H9 (cell line): ENCODE data around the gene NPC1L1. TPM values are rescaled to one million over a fixed set of nuclear protein-coding genes. Genes with fewer than 3 reads are reported as not detected.

Experiments
- DNase-seq: peaks from one replicate; pipeline ENCODE4 v3.0.0-alpha.2; 2017
- H2AFZ ChIP-seq: one replicate; pipeline ENCODE4 v1.6.1; 2013; ENCODE audit warnings: mild to moderate bottlenecking, low read length, control low read depth, moderate library complexity
- H2AK5ac ChIP-seq: 2 replicates; pipeline ENCODE4 v1.6.1; 2013; ENCODE audit warnings: low read length, control low read depth, mixed read lengths; ENCODE audit not compliant: insufficient read length
- H2BK120ac ChIP-seq: one replicate; pipeline ENCODE4 v1.6.1; 2013; ENCODE audit warnings: low read depth, mild to moderate bottlenecking, low read length, control low read depth, inconsistent platforms; ENCODE audit not compliant: poor library complexity, severe bottlenecking
- H2BK12ac ChIP-seq: 2 replicates; pipeline ENCODE4 v1.6.1; 2013; ENCODE audit warnings: low read length, control low read depth, mixed read lengths, low read depth; ENCODE audit not compliant: insufficient read length
- H2BK15ac ChIP-seq: 2 replicates; pipeline ENCODE4 v1.6.1; 2013; ENCODE audit warnings: low read depth, low read length, control low read depth
- H2BK20ac ChIP-seq: one replicate; pipeline ENCODE4 v1.6.1; 2013; ENCODE audit warnings: low read depth, mild to moderate bottlenecking, low read length, control low read depth, inconsistent platforms; ENCODE audit not compliant: poor library complexity, severe bottlenecking
- H2BK5ac ChIP-seq: 2 replicates; pipeline ENCODE4 v1.6.1; 2013; ENCODE audit warnings: low read length, control low read depth, mixed read lengths; ENCODE audit not compliant: insufficient read length
- H3K14ac ChIP-seq: 2 replicates; pipeline ENCODE4 v1.6.1; 2013; ENCODE audit warnings: low read length, control low read depth; ENCODE audit not compliant: insufficient read depth
- H3K18ac ChIP-seq: 2 replicates; pipeline ENCODE4 v1.6.1; 2013; ENCODE audit warnings: low read depth, mild to moderate bottlenecking, mixed read lengths, low read length, control low read depth; ENCODE audit not compliant: insufficient read length
- H3K23ac ChIP-seq: 2 replicates; pipeline ENCODE4 v1.6.1; 2013; ENCODE audit warnings: low read length, control low read depth, mixed read lengths, low read depth; ENCODE audit not compliant: insufficient read length
- H3K23me2 ChIP-seq: 2 replicates; pipeline ENCODE4 v1.6.1; 2013; ENCODE audit warnings: low read depth, mild to moderate bottlenecking, mixed read lengths, low read length, control low read depth; ENCODE audit not compliant: insufficient read length, poor library complexity, severe bottlenecking
- H3K27ac ChIP-seq: 2 replicates; pipeline ENCODE4 v1.5.1; 2013; ENCODE audit warnings: low read length, control low read depth, mixed read lengths, low read depth; ENCODE audit not compliant: insufficient read length
- H3K27me3 ChIP-seq: 2 replicates; pipeline ENCODE4 v1.6.1; 2013; ENCODE audit warnings: low read length, control low read depth, inconsistent platforms; ENCODE audit not compliant: insufficient read depth
- H3K4ac ChIP-seq: 2 replicates; pipeline ENCODE4 v1.6.1; 2013; ENCODE audit warnings: low read depth, mild to moderate bottlenecking, control low read depth, inconsistent platforms, low read length, moderate library complexity
- H3K4me1 ChIP-seq: 2 replicates; pipeline ENCODE4 v1.6.1; 2013; ENCODE audit warnings: low read length, control low read depth, inconsistent platforms; ENCODE audit not compliant: insufficient read depth
- H3K4me2 ChIP-seq: 2 replicates; pipeline ENCODE4 v1.6.1; 2013; ENCODE audit warnings: low read length, control low read depth, mixed read lengths; ENCODE audit not compliant: insufficient read length, insufficient read depth
- H3K56ac ChIP-seq: 2 replicates; pipeline ENCODE4 v1.6.1; 2013; ENCODE audit warnings: low read depth, mild to moderate bottlenecking, mixed read lengths, low read length, control low read depth; ENCODE audit not compliant: insufficient read length
- H3K79me1 ChIP-seq: 2 replicates; pipeline ENCODE4 v1.6.1; 2013; ENCODE audit warnings: low read depth, mild to moderate bottlenecking, moderate library complexity, low read length, control low read depth, inconsistent platforms; ENCODE audit not compliant: insufficient read depth, poor library complexity, severe bottlenecking
- H3K79me2 ChIP-seq: 2 replicates; pipeline ENCODE4 v1.6.1; 2013; ENCODE audit warnings: low read length, control low read depth, inconsistent platforms; ENCODE audit not compliant: insufficient read depth
- H3K9ac ChIP-seq: 2 replicates; pipeline ENCODE4 v1.6.1; 2013; ENCODE audit warnings: low read length, control low read depth, mixed read lengths; ENCODE audit not compliant: insufficient read length; ENCODE audit errors: extremely low read depth
- H3K9me3 ChIP-seq: one replicate; pipeline ENCODE4 v1.6.1; 2013; ENCODE audit warnings: low read depth, low read length, inconsistent platforms; ENCODE audit not compliant: control insufficient read depth
- H3T11ph ChIP-seq: one replicate; pipeline ENCODE4 v1.6.1; 2013; ENCODE audit warnings: mild to moderate bottlenecking, low read length, control low read depth, inconsistent platforms
- H4K20me1 ChIP-seq: one replicate; pipeline ENCODE4 v1.6.1; 2013; ENCODE audit not compliant: control insufficient read depth, insufficient read length, insufficient read depth
- H4K5ac ChIP-seq: 2 replicates; pipeline ENCODE4 v1.6.1; 2013; ENCODE audit warnings: low read depth, mild to moderate bottlenecking, mixed read lengths, low read length, control low read depth; ENCODE audit not compliant: insufficient read length
- H4K8ac ChIP-seq: replicated peaks from 2 replicates; pipeline ENCODE4 v1.6.1; 2013; ENCODE audit warnings: low read length, control low read depth, mixed read lengths, low read depth; ENCODE audit not compliant: insufficient read length
- H4K91ac ChIP-seq: 2 replicates; pipeline ENCODE4 v1.6.1; 2013; ENCODE audit warnings: low read depth, mild to moderate bottlenecking, moderate library complexity, mixed read lengths, low read length, control low read depth; ENCODE audit not compliant: insufficient read length
- H3K27ac Mint-ChIP-seq, 3 experiments: 2 replicates in 2 of 3; 3 replicates in 1 of 3; pipeline ENCODE4 v1.8.0; 2020 to 2021; ENCODE audit warnings: mixed read lengths in 3 of 3, mild to moderate bottlenecking in 1 of 3, moderate library complexity in 1 of 3
- H3K27me3 Mint-ChIP-seq: 2 replicates; pipeline ENCODE4 v1.8.0; 2021; ENCODE audit warnings: low read depth, mild to moderate bottlenecking, moderate library complexity, mixed read lengths
- H3K36me3 Mint-ChIP-seq, 3 experiments: 2 replicates in 2 of 3; 3 replicates in 1 of 3; pipeline ENCODE4 v1.8.0; 2020 to 2021; ENCODE audit warnings: low read depth in 3 of 3, mixed read lengths in 3 of 3; ENCODE audit not compliant: insufficient read depth in 1 of 3
- H3K4me1 Mint-ChIP-seq, 2 experiments: 2 replicates each; pipeline ENCODE4 v1.8.0; 2020; ENCODE audit warnings: mixed read lengths in 2 of 2
- H3K4me3 Mint-ChIP-seq, 2 experiments: 2 replicates in 1 of 2; 3 replicates in 1 of 2; pipeline ENCODE4 v1.8.0; 2020 to 2021; ENCODE audit warnings: mild to moderate bottlenecking in 2 of 2, mixed read lengths in 2 of 2, moderate library complexity in 1 of 2
- H3K9me3 Mint-ChIP-seq, 2 experiments: 2 replicates in 1 of 2; 3 replicates in 1 of 2; pipeline ENCODE4 v1.8.0; 2020; ENCODE audit warnings: mild to moderate bottlenecking in 2 of 2, mixed read lengths in 2 of 2, moderate library complexity in 1 of 2
- WGBS: extraction: QIAGEN DNeasy Blood & Tissue Kit; methylation state at CpG from one replicate; pipeline ENCODE4 v1.1.7; 2013; ENCODE audit warnings: missing lambda C conversion rate, low lambda C conversion rate, mixed read lengths; ENCODE audit not compliant: insufficient read length; ENCODE audit errors: extremely low coverage; 5-methylcytosine and 5-hydroxymethylcytosine counted together
- total RNA-seq: library from RNA; stranded (reverse); gene quantifications from 2 replicates; pipeline ENCODE4 v1.2.1, GENCODE V29; 2021
- TF ChIP-seq, protein P1 (sequence below): fragments of 200-600 bp; sonication (generic); conservative IDR thresholded peaks from 3 replicates; pipeline ENCODE4 v1.8.0; 2021; ENCODE audit warnings: antibody characterized with exemption, mild to moderate bottlenecking

The NPC1L1 gene
- total RNA-seq, 1 experiment from 2014 or later: 0.11 TPM

DNA sequence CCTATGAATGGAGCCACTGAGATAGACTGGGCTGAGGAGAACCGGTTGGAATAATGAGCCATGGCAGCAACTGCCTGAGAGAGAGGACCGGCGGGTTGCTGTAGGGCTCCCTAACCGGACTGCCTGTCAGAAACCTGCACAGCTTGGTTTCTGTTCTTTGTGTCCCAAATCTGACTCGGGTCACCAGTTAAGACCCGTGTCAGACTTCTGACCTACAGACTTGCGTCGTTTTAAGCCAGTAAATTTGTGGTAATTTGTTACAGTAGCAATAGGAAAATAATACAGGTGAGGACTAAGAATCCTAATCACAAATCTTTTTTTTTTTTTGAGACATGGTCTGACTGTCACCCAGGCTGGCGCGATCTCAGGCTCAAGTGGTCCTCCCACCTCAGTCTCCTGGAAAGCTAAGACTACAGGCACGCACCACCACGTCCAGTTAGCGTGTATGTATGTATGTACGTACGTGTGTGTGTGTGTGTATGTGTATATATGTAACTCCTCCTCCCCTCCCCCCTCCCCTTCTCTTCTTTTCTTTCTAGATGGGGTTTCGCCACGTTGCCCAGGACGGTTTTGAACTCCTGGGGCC lies 33.2 kb upstream of the NPC1L1 start:
- peak overlapping the region; percentile 65 for H3K18ac ChIP-seq
- no peak overlapping the region for H3T11ph ChIP-seq
- Mint-ChIP-seq H3K9me3 (no peaks in the 10 kb centered on the region; a peak in 1 of 5 replicates), H3K27me3 (no peaks in the 10 kb centered on the region; the same call in 1 of the 2 replicates), H3K27ac (peak overlapping the region; percentile 96 to 99 (median 98)), H3K36me3 (peaks cover 47 to 68% (median 66%) of the 10 kb centered on the region in 3 experiments; a peak in 6 of 7 replicates), H3K4me3 (peak overlapping the region; percentile 95 to 98), H3K4me1 (peaks cover 17 to 22% of the 10 kb centered on the region in 2 experiments)
- H2BK15ac ChIP-seq: no peak overlapping the region
- H2BK20ac ChIP-seq: no peak overlapping the region
- no peak overlapping the region for H4K91ac ChIP-seq
- no peak for DNase-seq
- H3K9ac ChIP-seq: peak overlapping the region; percentile 29
- no CpG with 5 or more reads among the region's 18 CpGs for WGBS
- TF ChIP-seq, protein P1, sequence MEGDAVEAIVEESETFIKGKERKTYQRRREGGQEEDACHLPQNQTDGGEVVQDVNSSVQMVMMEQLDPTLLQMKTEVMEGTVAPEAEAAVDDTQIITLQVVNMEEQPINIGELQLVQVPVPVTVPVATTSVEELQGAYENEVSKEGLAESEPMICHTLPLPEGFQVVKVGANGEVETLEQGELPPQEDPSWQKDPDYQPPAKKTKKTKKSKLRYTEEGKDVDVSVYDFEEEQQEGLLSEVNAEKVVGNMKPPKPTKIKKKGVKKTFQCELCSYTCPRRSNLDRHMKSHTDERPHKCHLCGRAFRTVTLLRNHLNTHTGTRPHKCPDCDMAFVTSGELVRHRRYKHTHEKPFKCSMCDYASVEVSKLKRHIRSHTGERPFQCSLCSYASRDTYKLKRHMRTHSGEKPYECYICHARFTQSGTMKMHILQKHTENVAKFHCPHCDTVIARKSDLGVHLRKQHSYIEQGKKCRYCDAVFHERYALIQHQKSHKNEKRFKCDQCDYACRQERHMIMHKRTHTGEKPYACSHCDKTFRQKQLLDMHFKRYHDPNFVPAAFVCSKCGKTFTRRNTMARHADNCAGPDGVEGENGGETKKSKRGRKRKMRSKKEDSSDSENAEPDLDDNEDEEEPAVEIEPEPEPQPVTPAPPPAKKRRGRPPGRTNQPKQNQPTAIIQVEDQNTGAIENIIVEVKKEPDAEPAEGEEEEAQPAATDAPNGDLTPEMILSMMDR: no peak
- H3K79me1 ChIP-seq: no peaks in the 10 kb centered on the region
- no peaks in the 10 kb centered on the region for H3K4me1 ChIP-seq
- H3K9me3 ChIP-seq: no peaks in the 10 kb centered on the region
- H2AK5ac ChIP-seq: no peak overlapping the region
- H2BK12ac ChIP-seq: no peak overlapping the region
- H3K27me3 ChIP-seq: no peaks in the 10 kb centered on the region
- H3K14ac ChIP-seq: 0 out of 2 replicates have a peak overlapping the region, but pooled peaks have one; percentile 33
- H3K4ac ChIP-seq: no peak overlapping the region
- H3K56ac ChIP-seq: no peak overlapping the region
- no peak overlapping the region for H2BK5ac ChIP-seq
- no peak overlapping the region for H2BK120ac ChIP-seq
- no peak overlapping the region for H4K8ac ChIP-seq
- H3K4me2 ChIP-seq: peak overlapping the region; percentile 69
- no peaks in the 10 kb centered on the region for H4K20me1 ChIP-seq
- peaks cover 11% of the 10 kb centered on the region; the same call in 1 of the 2 replicates for H3K79me2 ChIP-seq
- no peak overlapping the region for H2AFZ ChIP-seq
- peaks cover 9% of the 10 kb centered on the region for H3K23me2 ChIP-seq
- no peak overlapping the region for H3K27ac ChIP-seq
- H3K23ac ChIP-seq: no peak overlapping the region
- no peak overlapping the region for H4K5ac ChIP-seq
